Adipocyte (in vitro differentiated cells): ENCODE measurements around the gene STOX1.
"Not testable (repeated sequence)": the region's sequence is repeated elsewhere in the genome, so short reads cannot be mapped to it uniquely, and the experiment has no call there.

ENCODE experiments used
- DNase-seq: peaks from one replicate; pipeline ENCODE4 v3.0.0-alpha.2; 2015; ENCODE audit warnings: low read depth
- H3K27me3 ChIP-seq: replicated peaks from 2 replicates; pipeline ENCODE4 v1.7.0; 2013; ENCODE audit warnings: mild to moderate bottlenecking, low read length, moderate library complexity; ENCODE audit not compliant: control insufficient read depth, insufficient read depth
- H3K36me3 ChIP-seq: 2 replicates; pipeline ENCODE4 v1.7.0; 2013; ENCODE audit warnings: low read length, mild to moderate bottlenecking, moderate library complexity; ENCODE audit not compliant: control insufficient read depth, insufficient read depth, severe bottlenecking
- H3K4me1 ChIP-seq: 2 replicates; pipeline ENCODE4 v1.7.0; 2013; ENCODE audit warnings: mild to moderate bottlenecking, low read length, moderate library complexity; ENCODE audit not compliant: control insufficient read depth, insufficient read depth
- H3K4me3 ChIP-seq: 2 replicates; pipeline ENCODE4 v1.7.0; 2013; ENCODE audit warnings: mild to moderate bottlenecking, low read length, moderate library complexity
- H3K9ac ChIP-seq: 2 replicates; pipeline ENCODE4 v1.7.0; 2013; ENCODE audit warnings: mild to moderate bottlenecking, low read length, moderate library complexity
- H3K9me3 ChIP-seq: 2 replicates; pipeline ENCODE4 v1.7.0; 2013; ENCODE audit warnings: mild to moderate bottlenecking, low read length, moderate library complexity; ENCODE audit not compliant: control insufficient read depth

STOX1 gene

DNA sequence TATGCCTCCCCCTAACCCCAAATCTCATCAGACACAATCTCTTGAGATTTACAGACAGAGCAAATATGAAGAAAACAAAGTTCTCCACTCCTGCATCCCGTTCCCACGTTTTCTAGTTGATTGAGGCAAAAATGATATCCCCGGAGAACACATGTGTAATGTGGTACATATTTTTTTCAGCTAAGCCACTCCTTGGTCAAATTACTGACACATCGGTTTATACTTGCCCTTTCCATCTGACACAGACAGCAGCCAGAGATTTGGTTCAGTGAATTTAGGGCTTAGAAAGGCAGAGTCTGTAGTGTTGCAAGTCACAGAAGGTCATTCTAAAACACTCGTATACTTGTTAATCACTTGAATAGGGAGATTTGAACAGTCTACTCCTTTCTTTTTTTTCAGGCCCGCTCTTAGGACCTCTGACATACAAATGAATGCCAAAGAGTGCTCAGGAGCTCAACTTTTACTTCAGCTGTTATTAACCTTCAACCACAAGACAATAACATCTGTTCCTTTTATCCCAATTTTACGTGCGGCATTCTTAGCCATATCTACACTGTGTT, 71.9 kb downstream of the STOX1 start:
- H3K4me1 ChIP-seq = peaks cover 50% of the 10 kb centered on the region
- no peak for DNase-seq
- H3K27me3 ChIP-seq = no peaks in the 10 kb centered on the region
- H3K9ac ChIP-seq = peak overlapping the region; percentile 90
- no peaks in the 10 kb centered on the region for H3K9me3 ChIP-seq
- no peaks in the 10 kb centered on the region for H3K36me3 ChIP-seq
- no peak overlapping the region for H3K4me3 ChIP-seq

- Histone ChIP-seq H3K27me3 (no peaks in the 10 kb centered on the region), H3K4me3 (peak overlapping the region; percentile 95), H3K9ac (peak overlapping the region; percentile 90), H3K36me3 (no peaks in the 10 kb centered on the region), H3K9me3 (no peaks in the 10 kb centered on the region), H3K4me1 (peaks cover 39% of the 10 kb centered on the region)
- peak; percentile 81 for DNase-seq
Observed at GRCh38 chr10:68900427-68901104, 73.2 kb downstream of the STOX1 start.

DNA sequence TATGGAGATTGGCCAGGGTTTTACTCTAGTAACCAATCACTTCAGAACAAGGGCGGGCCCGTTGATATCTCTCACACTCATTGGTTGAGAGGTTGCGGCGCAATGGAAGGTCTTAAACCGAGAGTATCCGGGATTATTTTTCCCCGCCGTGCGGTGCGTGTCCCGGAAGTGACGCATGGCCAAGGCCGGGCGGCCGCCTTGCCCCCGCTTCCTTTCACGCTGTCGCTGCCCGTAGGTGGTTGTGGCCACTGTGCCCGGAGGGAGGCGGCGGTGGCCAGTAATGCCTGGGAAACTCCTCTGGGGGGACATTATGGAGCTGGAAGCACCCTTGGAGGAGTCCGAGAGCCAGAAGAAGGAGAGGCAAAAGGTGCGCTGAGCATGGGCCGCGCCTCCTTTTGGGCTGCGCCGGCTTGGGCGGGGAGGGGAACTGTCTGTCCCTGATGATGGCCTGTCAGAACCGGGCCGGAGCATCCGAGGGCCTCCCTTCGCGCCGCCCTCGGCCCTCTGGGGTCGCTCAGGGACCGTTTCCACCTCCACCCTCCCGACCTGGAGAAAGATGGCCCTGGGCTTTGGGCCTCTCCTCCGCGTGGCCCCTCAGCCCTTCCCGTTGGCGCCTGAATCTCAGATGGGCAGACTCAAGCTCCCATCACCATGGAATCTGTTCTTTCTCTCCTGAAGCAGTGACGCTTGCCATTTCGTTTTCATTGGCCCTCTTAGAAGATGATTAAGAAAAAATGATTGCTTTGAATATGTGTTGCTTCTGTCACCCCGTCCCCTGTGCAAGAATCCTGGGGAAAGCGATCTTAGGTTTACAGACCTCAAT, 74.0 kb downstream of the STOX1 start, which contains the start of gene DDX50:
DDX50 (plus strand) TSS at position 211 of the 823 bp plus-strand sequence; CDS start at position 281, 70 bp downstream.
- Histone ChIP-seq H3K9me3 (no peaks in the 10 kb centered on the region), H3K4me3 (peak within 1 kb of the TSS; percentile 95), H3K27me3 (no peaks in the 10 kb centered on the region), H3K36me3 (no peaks in the 10 kb centered on the region), H3K9ac (peak within 1 kb of the TSS; percentile 90), H3K4me1 (peaks cover 33% of the 10 kb centered on the region)
- peak; percentile 100 for DNase-seq

GRCh38 chr10:68902382-68902781, 75.1 kb downstream of the STOX1 start:
- Histone ChIP-seq H3K4me3 (peak overlapping the region; percentile 95), H3K9ac (peak overlapping the region; percentile 90)
- no peak for DNase-seq

GRCh38 chr10:68924593-68924992, 97.3 kb downstream of the STOX1 start:
- H3K36me3 ChIP-seq = peaks cover 46% of the 10 kb centered on the region

More at GRCh38 chr10:68902382-68902781, 75.1 kb downstream of the STOX1 start:
- Histone ChIP-seq H3K9me3 (no peaks in the 10 kb centered on the region), H3K4me1 (peaks cover 29% of the 10 kb centered on the region), H3K27me3 (no peaks in the 10 kb centered on the region), H3K36me3 (peaks cover 10% of the 10 kb centered on the region)

GRCh38 chr10:68925489-68925888, 98.2 kb downstream of the STOX1 start:
- DNase-seq = no peak
- no peaks in the 10 kb centered on the region for H3K27me3 ChIP-seq
- no peak overlapping the region for H3K4me3 ChIP-seq
- H3K36me3 ChIP-seq = peaks cover 43% of the 10 kb centered on the region
- no peak overlapping the region for H3K9ac ChIP-seq
- H3K9me3 ChIP-seq = no peaks in the 10 kb centered on the region
- no peaks in the 10 kb centered on the region for H3K4me1 ChIP-seq

More at GRCh38 chr10:68924593-68924992, 97.3 kb downstream of the STOX1 start:
- H3K4me3 ChIP-seq = no peak overlapping the region
- peak; percentile 34 for DNase-seq
- no peaks in the 10 kb centered on the region for H3K27me3 ChIP-seq
- no peaks in the 10 kb centered on the region for H3K4me1 ChIP-seq
- no peaks in the 10 kb centered on the region for H3K9me3 ChIP-seq
- no peak overlapping the region for H3K9ac ChIP-seq

DNA sequence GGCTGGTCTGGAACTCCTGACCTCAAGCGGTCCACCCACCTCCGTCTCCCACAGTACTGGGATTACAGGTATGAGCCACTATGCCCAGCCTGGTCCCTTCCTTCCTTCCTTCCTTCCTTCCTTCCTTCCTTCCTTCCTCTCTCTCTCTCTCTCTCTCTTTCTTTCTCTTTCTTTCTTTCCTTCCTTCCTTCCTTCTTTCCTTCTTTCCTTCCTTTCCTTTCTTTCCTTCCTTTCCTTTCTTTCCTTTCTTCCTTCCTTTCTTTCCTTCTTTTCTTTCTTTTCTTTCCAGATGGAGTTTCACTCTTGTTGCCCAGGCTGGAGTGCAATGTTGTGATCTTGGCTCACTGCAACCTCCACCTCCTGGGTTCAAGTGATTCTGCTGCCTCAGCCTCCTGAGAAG, 101.8 kb downstream of the STOX1 start:
- not testable (repeated sequence) for H3K9me3 ChIP-seq, H3K4me3 ChIP-seq, H3K27me3 ChIP-seq, DNase-seq, H3K4me1 ChIP-seq, H3K9ac ChIP-seq
- H3K36me3 ChIP-seq = peaks cover 35% of the 10 kb centered on the region

GRCh38 chr10:68929888-68930287, 102.6 kb downstream of the STOX1 start:
- not testable (repeated sequence) for H3K27me3 ChIP-seq, H3K4me3 ChIP-seq, H3K4me1 ChIP-seq, H3K9me3 ChIP-seq, DNase-seq, H3K9ac ChIP-seq
- H3K36me3 ChIP-seq = peaks cover 42% of the 10 kb centered on the region

DNA sequence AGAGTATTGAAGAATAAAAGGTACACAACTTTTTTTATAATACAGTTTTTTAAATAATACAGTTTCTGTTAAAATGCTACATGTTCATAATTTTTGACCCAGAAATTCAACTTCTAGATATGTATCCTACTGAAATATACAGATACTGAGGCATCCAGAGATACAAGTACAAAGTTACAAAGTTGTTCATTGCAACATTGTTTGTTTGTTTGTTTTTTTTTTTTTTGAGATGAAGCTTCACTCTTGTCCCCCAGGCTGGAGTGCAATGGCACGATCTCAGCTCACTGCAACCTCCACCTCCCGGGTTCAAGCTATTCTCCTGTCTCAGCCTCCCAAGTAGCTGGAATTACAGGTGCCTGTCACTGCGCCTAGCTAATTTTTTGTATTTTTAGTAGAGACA, 105.5 kb downstream of the STOX1 start:
- not testable (repeated sequence) for H3K9ac ChIP-seq, H3K4me1 ChIP-seq, H3K4me3 ChIP-seq, H3K9me3 ChIP-seq, H3K27me3 ChIP-seq, DNase-seq
- H3K36me3 ChIP-seq = peaks cover 45% of the 10 kb centered on the region

GRCh38 chr10:68934994-68935393, 107.7 kb downstream of the STOX1 start:
- Histone ChIP-seq H3K4me3 (no peak overlapping the region), H3K36me3 (peaks cover 49% of the 10 kb centered on the region), H3K9me3 (no peaks in the 10 kb centered on the region), H3K9ac (no peak overlapping the region), H3K27me3 (no peaks in the 10 kb centered on the region), H3K4me1 (peaks cover 15% of the 10 kb centered on the region)
- DNase-seq = no peak

DNA sequence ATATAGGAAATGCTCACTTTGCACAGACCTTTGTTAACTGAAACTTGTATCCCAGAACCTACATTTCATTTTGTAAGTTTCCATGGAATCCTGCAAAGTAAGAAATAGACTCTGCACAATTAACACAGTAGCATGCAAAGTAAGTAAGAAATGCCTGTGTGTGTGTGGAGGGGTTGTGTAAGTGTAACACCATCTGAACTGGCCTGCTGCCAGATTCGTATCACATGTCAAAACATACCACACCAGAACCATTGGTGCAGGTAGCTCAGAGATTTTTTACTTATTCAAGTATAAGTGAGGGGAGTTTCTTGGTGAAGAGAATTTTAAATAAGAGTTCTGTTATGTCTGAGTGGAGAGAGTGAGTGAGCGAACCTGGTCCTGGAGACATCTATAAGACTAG, 110.8 kb downstream of the STOX1 start:
- Histone ChIP-seq H3K9ac (no peak overlapping the region), H3K36me3 (peaks cover 41% of the 10 kb centered on the region), H3K27me3 (no peaks in the 10 kb centered on the region), H3K4me3 (no peak overlapping the region), H3K4me1 (peaks cover 15% of the 10 kb centered on the region), H3K9me3 (no peaks in the 10 kb centered on the region)
- no peak for DNase-seq
